HCT116 (cell line): Measurements from ENCODE around the gene ATP13A3. TPM values are rescaled to one million over a fixed set of nuclear protein-coding genes. Genes with fewer than 3 reads are reported as not detected.

Experiments
- ATAC-seq: fragments of 200-7000 bp; cut with Tn5 transposase; 2 replicates; pipeline ENCODE4 v1.9.1; 2020; ENCODE audit warnings: mild to moderate bottlenecking, moderate library complexity
- BruUV-seq: library from RNA; stranded (reverse); fragments of 400-500 nt; replicated peaks from 2 replicates; lab custom pipeline; 2021; lab: Mats Ljungman, UMichigan
- CTCF ChIA-PET: fragments of 300-600 bp; sonication (Branson Sonifier 250); formaldehyde crosslinking; loops from one replicate; lab custom pipeline; 2021; ENCODE audit warnings: antibody characterized with exemption; lab: Charles Lee
- POLR2A ChIA-PET: fragments of 300-600, 350-600 bp; sonication (Branson Sonifier 250); formaldehyde crosslinking; loops from one replicate; lab custom pipeline; 2021; ENCODE audit warnings: antibody characterized with exemption; lab: Charles Lee
- RAD21 ChIA-PET, 2 experiments: fragments of 300-600 bp; sonication (Branson Sonifier 250); formaldehyde crosslinking; loops; one replicate each; lab custom pipeline; 2023; ENCODE audit warnings: low total read pairs in 2 of 2; ENCODE audit not compliant: uncharacterized antibody in 2 of 2, unreplicated experiment in 2 of 2, low non-redundant PET in 1 of 2; lab: Charles Lee
- DNase-seq: peaks from one replicate; pipeline ENCODE4 v3.0.0-alpha.2; 2010; ENCODE audit warnings: low read depth, low spot score
- H2AFZ ChIP-seq: fragments of 200-600 bp; shearing (Covaris generic), sonication (generic); 2 replicates; pipeline ENCODE4 v1.6.1; 2017; ENCODE audit warnings: low read depth, mixed run types, mixed read lengths, antibody characterized with exemption, low read length; ENCODE audit not compliant: poor library complexity, severe bottlenecking
- H3K27ac ChIP-seq: 2 replicates; pipeline ENCODE4 v1.5.1; 2012; ENCODE audit warnings: low read depth, low read length
- H3K27me3 ChIP-seq: fragments of 200-600 bp; sonication (generic); 2 replicates; pipeline ENCODE4 v1.6.1; 2016; ENCODE audit warnings: mixed run types, low read length, mixed read lengths; ENCODE audit not compliant: insufficient read depth
- H3K36me3 ChIP-seq, 2 experiments: fragments of 200-500 bp in 1 of 2; fragments of 200-600 bp in 1 of 2; sonication (Bioruptor generic) in 1 of 2; sonication (generic) in 1 of 2; 2 replicates each; pipeline versions ENCODE4 v1.5.1 to v1.6.1; 2014 to 2016; ENCODE audit warnings: low read length in 2 of 2, inconsistent platforms in 1 of 2, mixed read lengths in 1 of 2, mixed run types in 1 of 2; ENCODE audit not compliant: insufficient read depth in 2 of 2, control insufficient read depth in 1 of 2
- H3K4me1 ChIP-seq, 2 experiments: fragments of 200-600 bp in 1 of 2; sonication (generic) in 1 of 2; 2 replicates each; pipeline versions ENCODE4 v1.5.1 to v1.6.1; 2012 to 2017; ENCODE audit warnings: low read length in 2 of 2, inconsistent platforms in 1 of 2, mild to moderate bottlenecking in 1 of 2, mixed read lengths in 1 of 2, mixed run types in 1 of 2, moderate library complexity in 1 of 2; ENCODE audit not compliant: insufficient read depth in 2 of 2, control insufficient read depth in 1 of 2
- H3K4me2 ChIP-seq: fragments of 200-600 bp; sonication (generic); 2 replicates; pipeline ENCODE4 v1.6.1; 2017; ENCODE audit warnings: mixed run types, low read length, mixed read lengths
- H3K4me3 ChIP-seq, 2 experiments: fragments of 200-600 bp in 1 of 2; sonication (generic) in 1 of 2; replicated peaks in 1 of 2; 2 replicates each; pipeline ENCODE4 v1.5.1; 2011 to 2016; ENCODE audit warnings: low read length in 2 of 2, control low read depth in 1 of 2, low read depth in 1 of 2, mild to moderate bottlenecking in 1 of 2, mixed read lengths in 1 of 2, mixed run types in 1 of 2
- H3K79me2 ChIP-seq: fragments of 200-600 bp; sonication (generic); 2 replicates; pipeline ENCODE4 v1.6.1; 2017; ENCODE audit warnings: mild to moderate bottlenecking, mixed run types, low read length, moderate library complexity, mixed read lengths; ENCODE audit not compliant: insufficient read depth
- H3K9ac ChIP-seq: fragments of 200-600 bp; sonication (generic); 2 replicates; pipeline ENCODE4 v1.6.1; 2016; ENCODE audit warnings: low read length, mixed read lengths
- H3K9me2 ChIP-seq: fragments of 200-600 bp; sonication (generic), shearing (Covaris generic); 2 replicates; pipeline ENCODE4 v1.6.1; 2017; ENCODE audit warnings: mixed run types, mild to moderate bottlenecking, moderate library complexity; ENCODE audit not compliant: insufficient read depth
- H3K9me3 ChIP-seq, 2 experiments: fragments of 200-500 bp in 1 of 2; fragments of 200-600 bp in 1 of 2; sonication (Bioruptor generic) in 1 of 2; sonication (generic) in 1 of 2; 2 replicates each; pipeline ENCODE4 v1.6.1; 2014 to 2017; ENCODE audit warnings: low read length in 2 of 2, mixed read lengths in 2 of 2, inconsistent platforms in 1 of 2, low read depth in 1 of 2, mild to moderate bottlenecking in 1 of 2, mixed run types in 1 of 2, moderate library complexity in 1 of 2; ENCODE audit not compliant: control insufficient read depth in 1 of 2, insufficient read depth in 1 of 2
- H4K20me1 ChIP-seq: fragments of 200-600 bp; sonication (generic), shearing (Covaris generic); 2 replicates; pipeline ENCODE4 v1.6.1; 2017; ENCODE audit warnings: mixed run types, mild to moderate bottlenecking, moderate library complexity; ENCODE audit not compliant: insufficient read depth
- ATF3 ChIP-seq: IDR thresholded peaks from 2 replicates; pipeline ENCODE4 v1.6.1; 2012
- CBX3 ChIP-seq: IDR thresholded peaks from 2 replicates; pipeline ENCODE4 v1.6.1; 2012; ENCODE audit warnings: low read depth
- ELF1 ChIP-seq: IDR thresholded peaks from 2 replicates; pipeline ENCODE4 v1.6.1; 2012; ENCODE audit warnings: low read depth, borderline replicate concordance
- EZH2 ChIP-seq: fragments of 200-600 bp; sonication (generic); IDR thresholded peaks from 2 replicates; pipeline ENCODE4 v1.6.1; 2017; ENCODE audit warnings: antibody characterized with exemption, mixed run types
- EZH2phosphoT487 ChIP-seq: fragments of 200-600 bp; IDR thresholded peaks from 2 replicates; pipeline ENCODE4 v1.6.1; 2018; ENCODE audit warnings: antibody characterized with exemption, borderline replicate concordance
- FOSL1 ChIP-seq: IDR thresholded peaks from 2 replicates; pipeline ENCODE4 v1.6.1; 2012; ENCODE audit warnings: low read depth
- JUND ChIP-seq: IDR thresholded peaks from 2 replicates; pipeline ENCODE4 v1.6.1; 2012
- MAX ChIP-seq: IDR thresholded peaks from 2 replicates; pipeline ENCODE4 v1.6.1; 2012
- POLR2A ChIP-seq: IDR thresholded peaks from 2 replicates; pipeline ENCODE4 v1.7.0; 2011; ENCODE audit warnings: borderline replicate concordance; ENCODE audit not compliant: insufficient read depth, insufficient read length; ENCODE audit errors: extremely low read depth
- POLR2AphosphoS5 ChIP-seq: IDR thresholded peaks from 2 replicates; pipeline ENCODE4 v1.6.1; 2011; ENCODE audit warnings: mild to moderate bottlenecking, low read depth, low read length, moderate library complexity
- RAD21 ChIP-seq: IDR thresholded peaks from 2 replicates; pipeline ENCODE4 v1.6.1; 2012; ENCODE audit warnings: low read depth, mild to moderate bottlenecking
- SP1 ChIP-seq: IDR thresholded peaks from 2 replicates; pipeline ENCODE4 v1.6.1; 2012; ENCODE audit warnings: low read depth
- SRF ChIP-seq: IDR thresholded peaks from 2 replicates; pipeline ENCODE4 v1.6.1; 2012; ENCODE audit warnings: low read depth
- TCF7L2 ChIP-seq: IDR thresholded peaks from 2 replicates; pipeline ENCODE4 v1.7.0; 2011; ENCODE audit warnings: borderline replicate concordance, inconsistent platforms; ENCODE audit not compliant: insufficient read depth, insufficient read length; ENCODE audit errors: extremely low read depth
- YY1 ChIP-seq: IDR thresholded peaks from 2 replicates; pipeline ENCODE4 v1.6.1; 2011; ENCODE audit warnings: low read length, low read depth, moderate library complexity, mild to moderate bottlenecking; ENCODE audit not compliant: insufficient replicate concordance; ENCODE audit errors: extremely low read depth
- ZFX ChIP-seq: fragments of 450-650 bp; IDR thresholded peaks from 2 replicates; pipeline ENCODE4 v1.6.1; 2017
- ZNF274 ChIP-seq: fragments of 200-500 bp; sonication (Bioruptor generic); IDR thresholded peaks from 2 replicates; pipeline ENCODE4 v1.6.1; 2014; ENCODE audit warnings: mild to moderate bottlenecking, low read depth, low read length, inconsistent platforms
- intact Hi-C: fragments of 100-400 bp; cut with micrococcal nuclease; formaldehyde crosslinking; loops from 2 replicates; pipeline ENCODE4 v1.10.0; 2022
- total RNA-seq: library from RNA; stranded (reverse); gene quantifications from one replicate; pipeline ENCODE4 v1.2.1, GENCODE V29; 2021; ENCODE audit not compliant: unreplicated experiment
- TF ChIP-seq, protein P1 (sequence below): IDR thresholded peaks from 2 replicates; pipeline ENCODE4 v1.6.1; 2012; ENCODE audit warnings: low read depth

The ATP13A3 gene
- total RNA-seq, 1 experiment from 2014 or later, result 139 TPM

DNA sequence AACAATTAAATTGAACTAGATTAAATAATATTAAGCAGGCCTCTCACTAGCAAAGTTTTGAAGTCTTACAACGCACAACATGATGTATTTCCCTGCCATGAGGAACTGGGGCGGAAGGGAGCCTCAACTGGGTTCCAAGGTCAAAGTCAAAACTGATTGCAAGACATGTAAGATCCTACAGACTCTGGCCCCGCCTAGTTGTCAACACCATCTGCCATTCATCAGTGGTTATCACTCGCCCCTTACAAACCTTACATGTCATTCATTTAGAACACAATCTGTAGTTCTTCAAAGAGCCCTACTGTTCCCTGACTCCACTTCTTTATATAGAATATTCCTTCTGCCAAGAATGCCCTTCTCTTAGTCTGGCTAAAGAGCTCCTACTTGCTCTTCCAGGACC lies 10.0 kb downstream of the ATP13A3 start:
- H3K36me3 ChIP-seq, result peaks cover 2 to 13% of the 10 kb centered on the region in 2 experiments; a peak in 2 of 4 replicates

DNA sequence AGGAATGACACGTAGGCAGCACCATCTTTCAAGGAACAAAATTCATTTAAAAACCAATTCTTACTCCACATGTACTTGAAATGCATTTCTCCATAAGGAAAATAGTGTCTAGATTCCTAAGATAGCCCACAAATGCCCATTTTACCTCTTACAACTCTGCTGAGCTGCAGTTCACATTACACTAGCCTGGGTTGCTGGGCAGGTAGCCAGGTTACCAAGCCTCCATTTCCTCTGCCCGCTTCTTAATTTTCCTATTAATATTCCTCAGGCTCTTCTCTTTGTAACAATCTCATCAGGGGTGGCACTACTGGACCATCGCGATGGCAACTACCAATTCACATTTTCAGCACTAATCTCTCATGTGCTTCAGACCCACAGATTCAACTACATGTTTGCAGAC lies 10.8 kb downstream of the ATP13A3 start:
- POLR2A ChIA-PET, result interaction anchor here (1.0 kb wide), 1 partner anchor 9 kb away, joined by 3 read pairs; no protein-coding TSS in a partner anchor
- H4K20me1 ChIP-seq, result peaks cover 45% of the 10 kb centered on the region; the same call in 1 of the 2 replicates
- no peak overlapping the region for H3K9ac ChIP-seq
- BruUV-seq, result no TSS peak
- no peak overlapping the region for H3K4me3 ChIP-seq
- H3K4me2 ChIP-seq, result no peak overlapping the region
- intact Hi-C loops, result loop anchor here (1.0 kb wide), 1 partner anchor 95 kb away; no protein-coding TSS in a partner anchor
- no peak for ATAC-seq
- no peak overlapping the region for H3K27ac ChIP-seq
- no peaks in the 10 kb centered on the region for H3K9me3 ChIP-seq
- H3K27me3 ChIP-seq, result no peaks in the 10 kb centered on the region
- RAD21 ChIA-PET, result no interaction called here
- H3K9me2 ChIP-seq, result no peaks in the 10 kb centered on the region
- DNase-seq, result no peak
- H3K4me1 ChIP-seq, result no peaks in the 10 kb centered on the region; a peak in 1 of 4 replicates
- CTCF ChIA-PET, result no interaction called here
- no peak overlapping the region for H2AFZ ChIP-seq
- H3K36me3 ChIP-seq, result peaks cover 2 to 13% of the 10 kb centered on the region in 2 experiments; a peak in 2 of 4 replicates
- peaks cover 100% of the 10 kb centered on the region for H3K79me2 ChIP-seq
- TF ChIP-seq CBX3, result no peak
- no peak for TF ChIP-seq TCF7L2
- no peak for TF ChIP-seq MAX
- no peak for TF ChIP-seq FOSL1
- no peak for TF ChIP-seq EZH2phosphoT487
- TF ChIP-seq EZH2, result no peak
- TF ChIP-seq ZNF274, result no peak
- no peak for TF ChIP-seq ATF3
- TF ChIP-seq SP1, result no peak
- no peak for TF ChIP-seq POLR2AphosphoS5
- TF ChIP-seq ELF1, result no peak
- TF ChIP-seq RAD21, result no peak
- no peak for TF ChIP-seq JUND
- TF ChIP-seq ZFX, result no peak
- TF ChIP-seq POLR2A, result no peak
- TF ChIP-seq, protein P1, sequence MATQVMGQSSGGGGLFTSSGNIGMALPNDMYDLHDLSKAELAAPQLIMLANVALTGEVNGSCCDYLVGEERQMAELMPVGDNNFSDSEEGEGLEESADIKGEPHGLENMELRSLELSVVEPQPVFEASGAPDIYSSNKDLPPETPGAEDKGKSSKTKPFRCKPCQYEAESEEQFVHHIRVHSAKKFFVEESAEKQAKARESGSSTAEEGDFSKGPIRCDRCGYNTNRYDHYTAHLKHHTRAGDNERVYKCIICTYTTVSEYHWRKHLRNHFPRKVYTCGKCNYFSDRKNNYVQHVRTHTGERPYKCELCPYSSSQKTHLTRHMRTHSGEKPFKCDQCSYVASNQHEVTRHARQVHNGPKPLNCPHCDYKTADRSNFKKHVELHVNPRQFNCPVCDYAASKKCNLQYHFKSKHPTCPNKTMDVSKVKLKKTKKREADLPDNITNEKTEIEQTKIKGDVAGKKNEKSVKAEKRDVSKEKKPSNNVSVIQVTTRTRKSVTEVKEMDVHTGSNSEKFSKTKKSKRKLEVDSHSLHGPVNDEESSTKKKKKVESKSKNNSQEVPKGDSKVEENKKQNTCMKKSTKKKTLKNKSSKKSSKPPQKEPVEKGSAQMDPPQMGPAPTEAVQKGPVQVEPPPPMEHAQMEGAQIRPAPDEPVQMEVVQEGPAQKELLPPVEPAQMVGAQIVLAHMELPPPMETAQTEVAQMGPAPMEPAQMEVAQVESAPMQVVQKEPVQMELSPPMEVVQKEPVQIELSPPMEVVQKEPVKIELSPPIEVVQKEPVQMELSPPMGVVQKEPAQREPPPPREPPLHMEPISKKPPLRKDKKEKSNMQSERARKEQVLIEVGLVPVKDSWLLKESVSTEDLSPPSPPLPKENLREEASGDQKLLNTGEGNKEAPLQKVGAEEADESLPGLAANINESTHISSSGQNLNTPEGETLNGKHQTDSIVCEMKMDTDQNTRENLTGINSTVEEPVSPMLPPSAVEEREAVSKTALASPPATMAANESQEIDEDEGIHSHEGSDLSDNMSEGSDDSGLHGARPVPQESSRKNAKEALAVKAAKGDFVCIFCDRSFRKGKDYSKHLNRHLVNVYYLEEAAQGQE, result no peak

More for the DNA sequence above, 10.0 kb downstream of the ATP13A3 start:
- H3K79me2 ChIP-seq, result peaks cover 100% of the 10 kb centered on the region
- ChIA-PET CTCF (no interaction called here), RAD21 (no interaction called here), POLR2A (interaction anchor here (1.0 kb wide), 1 partner anchor 8 kb away, joined by 3 read pairs; no protein-coding TSS in a partner anchor)
- H2AFZ ChIP-seq, result no peak overlapping the region
- H3K27ac ChIP-seq, result no peak overlapping the region
- ATAC-seq, result no peak
- no peaks in the 10 kb centered on the region for H3K27me3 ChIP-seq
- peaks cover 3 to 7% of the 10 kb centered on the region in 2 experiments; a peak in 3 of 4 replicates for H3K4me1 ChIP-seq
- no peak overlapping the region for H3K9ac ChIP-seq
- BruUV-seq, result no TSS peak
- intact Hi-C loops, result no loop called here
- H3K4me2 ChIP-seq, result no peak overlapping the region
- peaks cover 41% of the 10 kb centered on the region; the same call in 1 of the 2 replicates for H4K20me1 ChIP-seq
- H3K9me2 ChIP-seq, result no peaks in the 10 kb centered on the region
- no peaks in the 10 kb centered on the region for H3K9me3 ChIP-seq
- H3K4me3 ChIP-seq, result no peak overlapping the region
- TF ChIP-seq ELF1 (no peak), SP1 (no peak), EZH2phosphoT487 (no peak), CBX3 (no peak), YY1 (no peak), SRF (no peak), FOSL1 (no peak), EZH2 (no peak), POLR2AphosphoS5 (no peak), RAD21 (no peak)
- TF ChIP-seq, all 23 proteins: peak for 0
- no peak for DNase-seq
